ENCODE measurements around the gene EPHA6.
A peak's percentile ranks its signal among the peaks of the same experiment; 100 is the strongest.

The EPHA6 gene

GRCh38 chr3:97720417-97720816 is 906.0 kb downstream of the EPHA6 start:
- no peak for DNase-seq

- no peak for DNase-seq
Measured at GRCh38 chr3:97721446-97721845, 907.1 kb downstream of the EPHA6 start.

GRCh38 chr3:97736928-97737327 is 922.5 kb downstream of the EPHA6 start:
- DNase-seq, result no peak

GRCh38 chr3:97738761-97739160 is 924.4 kb downstream of the EPHA6 start:
- no peak for DNase-seq

GRCh38 chr3:97742036-97742435 is 927.6 kb downstream of the EPHA6 start:
- DNase-seq, result no peak

GRCh38 chr3:97744289-97744688 is 929.9 kb downstream of the EPHA6 start:
- no peak for DNase-seq

GRCh38 chr3:97763586-97764406 is 949.4 kb downstream of the EPHA6 start:
- no peak for DNase-seq

GRCh38 chr3:97764407-97765238 is 950.2 kb downstream of the EPHA6 start, which contains the start of gene ARL6:
ARL6 (plus strand) TSS chr3:97764758; CDS start chr3:97768108, 3,350 bp downstream.
- DNase-seq, result peak; percentile 92

GRCh38 chr3:97765336-97765735 is 950.9 kb downstream of the EPHA6 start:
- DNase-seq, result peak; percentile 19

- no peak for DNase-seq
Measured at GRCh38 chr3:97772926-97773325, 958.5 kb downstream of the EPHA6 start.

- no peak for DNase-seq
Measured at GRCh38 chr3:97778152-97778551, 963.8 kb downstream of the EPHA6 start.

- DNase-seq, result peak; percentile 59
Measured at GRCh38 chr3:97793420-97794019, 979.1 kb downstream of the EPHA6 start.

- DNase-seq, result no peak
Measured at GRCh38 chr3:97795951-97796350, 981.6 kb downstream of the EPHA6 start.
